NCI-H1417 treated with DMSO at 0.1 percent for 48 hours (cell line): ENCODE results near the gene JDP2.

ENCODE experiments used
- DNase-seq: peaks from one replicate; lab custom pipeline; 2025; lab: John Stamatoyannopoulos, UW

Gene JDP2

DNA sequence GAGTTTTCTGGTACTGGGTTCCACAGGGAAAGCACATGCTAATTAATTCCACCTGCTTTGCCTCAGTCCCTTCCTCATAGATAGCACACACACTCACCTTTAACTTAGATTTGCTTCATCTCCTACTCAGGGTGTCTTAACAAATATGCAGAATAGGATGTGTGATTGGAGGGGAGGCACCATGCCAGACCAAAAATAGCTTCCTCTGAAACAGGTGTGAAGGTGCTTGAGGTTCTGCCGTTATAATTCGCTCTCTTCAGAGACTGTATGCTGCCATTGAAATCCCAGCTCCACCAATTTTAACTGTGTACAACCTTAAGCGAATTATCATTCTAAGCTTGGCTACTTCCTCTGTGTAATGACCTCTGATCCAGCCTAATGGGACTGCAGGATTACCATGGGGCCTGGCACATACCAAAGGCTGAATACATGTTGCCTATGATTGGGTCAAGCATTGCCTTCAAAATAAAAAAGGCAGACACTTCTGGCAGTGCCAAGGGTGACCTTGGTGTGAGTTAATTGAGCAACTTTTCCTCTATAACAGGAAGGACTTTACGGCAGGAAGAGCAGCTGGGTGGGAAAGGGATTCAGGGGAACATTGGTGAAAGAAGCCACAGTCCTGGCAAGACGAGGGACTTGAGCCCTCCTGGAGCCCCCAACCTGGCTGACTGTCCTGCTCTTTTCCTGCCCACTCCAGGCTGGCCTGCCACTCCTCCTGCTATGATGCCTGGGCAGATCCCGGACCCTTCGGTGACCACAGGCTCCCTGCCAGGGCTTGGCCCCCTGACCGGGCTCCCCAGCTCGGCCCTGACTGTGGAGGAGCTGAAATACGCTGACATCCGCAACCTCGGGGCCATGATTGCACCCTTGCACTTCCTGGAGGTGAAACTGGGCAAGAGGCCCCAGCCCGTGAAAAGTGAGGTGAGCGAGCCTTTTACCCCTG lies 9.7 kb downstream of the JDP2 start:
- DNase-seq = no peak

DNA sequence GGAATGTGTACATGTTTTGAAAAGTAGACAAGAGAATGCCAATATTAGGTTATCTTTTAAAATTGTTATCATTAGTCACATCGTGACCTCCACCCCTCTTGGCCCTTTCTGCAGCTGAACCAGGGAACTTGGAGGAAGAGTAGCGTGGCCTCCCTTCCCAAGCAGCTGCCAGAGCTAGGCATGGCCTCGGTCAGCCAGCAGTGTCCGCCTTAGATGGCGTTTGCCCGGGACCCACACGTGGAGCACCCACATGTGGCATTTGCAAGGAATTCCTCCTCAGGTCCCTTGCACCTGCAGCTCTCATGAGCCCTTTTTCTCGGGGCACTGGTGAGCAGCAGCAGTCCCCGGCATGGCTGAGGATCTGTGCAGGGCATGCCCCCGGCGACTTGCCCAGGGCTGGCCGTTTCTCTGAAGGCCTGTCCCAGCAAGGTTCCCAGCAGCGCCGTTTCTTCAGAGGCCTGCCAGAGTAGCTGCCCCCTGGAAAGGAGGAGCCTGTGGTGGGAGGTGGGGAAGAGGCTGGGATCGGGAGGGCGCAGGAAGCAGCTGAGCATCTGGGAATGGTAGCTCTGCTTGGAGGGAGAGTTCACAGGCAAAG lies 10.8 kb downstream of the JDP2 start:
- no peak for DNase-seq

DNA sequence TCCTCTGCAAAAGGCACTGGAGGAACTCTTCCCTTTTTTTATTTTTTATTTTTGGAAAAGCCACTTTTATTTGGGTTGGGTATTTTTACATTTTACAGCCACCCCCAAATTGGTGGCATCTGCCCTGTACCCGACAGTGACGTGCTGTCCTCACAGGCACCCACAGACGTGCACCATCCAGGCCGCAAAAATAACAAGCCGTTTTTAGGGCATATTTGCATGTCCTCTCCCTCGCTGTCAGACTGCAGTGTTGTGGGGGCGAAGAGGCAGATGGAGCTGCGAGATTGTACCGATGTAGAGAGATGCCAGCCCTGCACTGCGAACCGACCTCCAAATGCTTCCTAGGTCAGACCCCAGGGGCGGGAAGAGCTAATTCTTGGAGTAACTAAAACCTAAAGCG lies 12.2 kb downstream of the JDP2 start:
- DNase-seq = no peak

DNA sequence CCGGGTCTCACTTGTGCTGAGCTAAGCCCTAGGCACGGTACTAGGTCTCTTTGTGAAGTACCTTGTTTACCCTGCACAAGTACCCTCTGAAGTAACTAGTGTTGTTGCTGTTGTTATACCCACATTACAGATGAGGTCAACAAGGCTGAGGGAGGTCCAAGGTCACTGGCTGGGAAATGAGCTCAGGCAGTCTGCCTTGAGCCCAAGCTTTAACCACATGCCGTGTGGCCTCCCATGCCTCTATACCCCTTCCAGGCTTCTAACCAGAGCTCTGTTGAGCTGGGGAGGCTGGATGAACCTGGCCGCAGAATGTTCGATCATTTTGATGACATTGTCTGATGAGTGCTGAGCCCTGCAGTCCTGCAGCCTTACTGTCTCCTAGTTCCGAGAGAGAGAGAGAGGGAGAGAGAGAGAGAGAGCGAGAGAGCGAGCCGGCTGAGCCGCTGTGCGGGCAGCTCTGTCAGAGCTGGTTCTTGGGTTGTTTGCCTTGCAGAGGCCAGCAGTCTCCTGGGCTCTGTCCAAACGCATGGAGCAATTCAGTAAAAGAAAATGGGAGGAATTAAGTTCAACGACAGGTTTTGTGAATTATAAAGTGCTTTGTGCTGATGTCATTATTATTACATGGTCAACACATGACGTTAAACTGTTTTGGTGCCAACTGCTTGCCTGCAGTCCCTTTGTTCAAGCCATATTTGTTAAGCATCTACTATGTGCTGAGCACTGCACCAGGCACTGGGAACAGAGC lies 13.1 kb downstream of the JDP2 start:
- DNase-seq = no peak

DNA sequence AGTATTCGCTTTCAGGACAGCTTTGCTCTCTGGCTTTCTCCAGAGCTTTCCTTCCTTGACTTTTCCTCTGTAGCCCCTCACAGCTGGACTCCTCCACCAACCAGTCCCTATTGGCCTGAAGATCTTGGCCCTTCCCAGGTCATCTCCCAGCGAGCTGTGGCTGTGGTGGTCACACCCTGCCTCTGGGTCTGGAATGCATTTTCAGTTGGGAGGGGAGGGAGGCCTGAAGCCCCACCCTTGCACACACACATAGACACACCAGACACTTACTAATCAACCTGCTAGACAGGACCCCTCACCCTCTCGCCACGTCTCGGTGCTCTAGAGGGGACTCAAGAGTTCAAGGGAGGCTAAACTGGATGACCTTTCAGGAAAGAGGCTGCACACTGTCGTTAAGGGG lies 13.9 kb downstream of the JDP2 start:
- no peak for DNase-seq

DNA sequence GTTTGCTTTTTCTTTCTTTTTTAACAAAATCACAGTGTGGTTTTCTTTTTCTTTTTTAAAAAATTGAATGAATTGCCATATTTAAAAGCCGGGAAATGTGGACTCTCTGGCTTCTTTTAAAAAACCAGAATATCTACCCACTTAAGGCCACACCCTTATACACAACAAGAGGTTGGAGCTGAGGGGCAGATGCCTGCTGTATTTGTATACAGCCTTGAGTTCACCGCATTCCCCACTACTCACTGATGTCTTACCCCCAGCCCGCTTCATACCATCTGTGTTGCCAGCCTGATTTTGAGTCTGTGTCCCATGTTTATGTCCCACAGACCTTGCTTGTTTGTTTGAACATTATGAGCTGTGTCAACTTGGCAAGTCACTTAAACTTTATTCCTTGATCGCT lies 14.3 kb downstream of the JDP2 start:
- DNase-seq = no peak

DNA sequence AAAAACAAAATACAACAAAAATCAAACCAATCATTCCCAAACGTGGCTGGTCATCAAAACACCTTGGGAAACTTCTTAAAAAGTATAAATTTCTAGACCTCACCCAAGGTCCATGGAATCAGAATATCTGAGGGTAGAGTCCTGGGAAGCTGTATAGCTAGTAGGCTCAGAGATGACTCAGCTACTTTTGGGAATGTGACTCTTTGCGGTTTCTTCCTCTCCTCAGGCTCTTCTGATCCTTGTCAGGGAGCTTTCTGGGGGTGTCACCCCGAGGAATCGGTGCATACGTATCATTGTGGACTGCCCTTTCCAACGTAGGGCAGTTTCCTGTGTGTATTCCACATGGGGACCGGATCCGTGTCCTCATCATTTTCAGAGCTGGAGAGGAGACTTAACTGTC lies 14.8 kb downstream of the JDP2 start:
- no peak for DNase-seq

DNA sequence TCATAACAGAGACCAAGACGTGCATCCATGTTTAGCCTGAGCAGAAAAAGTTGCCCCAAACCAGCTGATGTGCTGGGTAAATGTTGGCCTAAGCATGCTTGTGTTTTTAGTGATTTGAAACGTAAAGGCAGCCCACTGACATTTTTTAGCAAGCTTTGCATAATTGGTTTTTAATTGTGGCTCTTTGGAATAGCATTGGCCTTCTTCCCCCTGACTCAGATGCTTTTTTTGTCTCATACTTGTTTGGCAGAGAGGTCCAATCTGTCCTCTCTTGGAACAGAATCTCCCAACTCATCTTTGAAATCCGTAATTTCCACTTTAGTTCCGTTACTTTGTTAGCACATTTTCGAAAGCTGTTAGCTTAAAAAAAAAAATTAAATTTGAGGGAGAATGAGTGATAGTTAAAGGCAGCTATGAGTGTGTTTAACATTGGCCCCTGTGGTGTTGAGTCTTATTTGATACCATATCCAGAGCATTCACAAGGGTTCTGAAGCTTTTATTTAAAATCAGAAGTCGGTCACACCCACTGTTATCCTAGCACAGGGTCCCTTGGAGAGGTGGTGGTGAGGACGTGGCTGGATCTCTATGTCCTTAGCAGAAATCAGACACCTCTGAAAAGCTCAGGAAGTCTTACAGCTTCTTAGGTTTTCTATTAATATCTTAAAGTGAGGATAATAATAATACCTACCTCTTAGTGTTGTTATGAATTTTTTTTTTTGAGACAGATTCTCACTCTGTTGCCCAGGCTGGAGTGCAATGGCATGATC lies 15.6 kb downstream of the JDP2 start:
- DNase-seq = no peak

DNA sequence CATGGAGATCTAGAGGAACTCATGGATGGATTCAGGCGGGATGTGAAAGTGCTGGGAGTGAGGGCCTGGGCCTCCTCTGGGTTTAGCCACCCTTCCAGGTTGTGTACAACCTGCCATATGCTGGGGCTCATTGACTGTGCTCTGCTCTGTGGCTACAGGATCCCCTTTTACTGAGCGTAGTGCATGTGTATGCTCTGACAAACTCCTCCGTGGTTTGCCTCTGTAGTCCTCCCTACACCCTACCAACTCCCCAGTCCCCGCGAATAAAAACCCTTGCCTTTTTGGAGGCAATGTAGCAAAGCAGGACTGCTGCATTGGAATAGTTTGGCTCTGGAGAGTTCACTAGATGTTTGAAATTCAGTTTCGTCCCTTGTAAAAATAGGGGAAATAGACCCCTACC lies 17.4 kb downstream of the JDP2 start:
- no peak for DNase-seq

DNA sequence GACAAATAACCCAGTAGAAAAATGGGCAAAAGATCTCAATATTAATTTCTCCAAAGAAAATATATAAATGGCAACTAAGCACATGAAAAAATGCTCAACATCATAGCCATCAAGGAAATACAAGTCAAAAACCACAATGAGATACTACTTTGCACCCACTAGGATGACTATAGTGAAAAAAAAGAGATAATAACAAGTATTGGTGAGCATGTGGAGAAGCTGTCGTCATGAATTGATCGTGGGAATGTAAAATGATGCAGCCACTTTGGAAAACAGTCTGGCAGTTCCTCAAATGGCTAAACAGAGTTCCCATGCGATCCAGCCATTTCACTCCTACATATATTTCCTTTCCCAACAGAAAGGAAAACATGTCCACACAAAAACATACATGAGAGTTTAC lies 18.1 kb downstream of the JDP2 start:
- DNase-seq = no peak

DNA sequence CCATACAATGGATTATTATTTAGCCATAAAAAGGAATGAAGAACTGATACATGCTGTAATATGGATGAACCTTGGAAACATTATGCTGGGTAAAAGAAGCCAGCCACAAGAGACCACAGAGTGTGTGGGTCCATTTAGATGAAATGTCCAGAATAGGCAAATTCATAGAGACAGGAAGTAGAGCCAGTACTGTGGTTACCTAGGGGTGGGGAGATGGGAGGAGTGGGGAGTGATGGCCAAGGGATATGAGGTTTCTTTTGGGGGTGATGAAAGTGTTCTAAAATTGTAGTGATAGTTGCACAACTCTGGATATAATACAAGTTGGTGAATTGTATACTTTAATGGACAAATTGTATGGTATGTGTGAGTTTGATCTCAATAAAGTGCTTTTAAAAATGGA lies 18.6 kb downstream of the JDP2 start:
- DNase-seq = no peak

DNA sequence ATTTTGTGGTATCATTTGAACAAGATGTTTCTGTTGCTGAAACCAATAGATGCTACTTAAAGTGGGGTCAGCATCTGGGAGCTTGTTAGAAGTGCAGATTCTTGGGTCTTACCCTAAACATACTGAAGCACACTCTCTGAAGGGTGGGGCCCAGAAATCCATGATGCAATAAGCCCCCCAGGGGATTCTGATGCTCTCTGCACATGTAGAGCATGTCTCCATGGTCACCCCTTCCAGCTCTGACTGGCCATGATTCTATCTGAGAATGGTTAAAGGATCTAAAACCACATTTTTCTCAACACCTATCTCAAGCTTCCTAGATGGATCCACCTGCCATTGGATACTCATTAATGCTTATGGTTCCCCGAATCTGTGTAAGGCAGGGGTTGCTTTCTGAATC lies 20.4 kb downstream of the JDP2 start:
- no peak for DNase-seq

DNA sequence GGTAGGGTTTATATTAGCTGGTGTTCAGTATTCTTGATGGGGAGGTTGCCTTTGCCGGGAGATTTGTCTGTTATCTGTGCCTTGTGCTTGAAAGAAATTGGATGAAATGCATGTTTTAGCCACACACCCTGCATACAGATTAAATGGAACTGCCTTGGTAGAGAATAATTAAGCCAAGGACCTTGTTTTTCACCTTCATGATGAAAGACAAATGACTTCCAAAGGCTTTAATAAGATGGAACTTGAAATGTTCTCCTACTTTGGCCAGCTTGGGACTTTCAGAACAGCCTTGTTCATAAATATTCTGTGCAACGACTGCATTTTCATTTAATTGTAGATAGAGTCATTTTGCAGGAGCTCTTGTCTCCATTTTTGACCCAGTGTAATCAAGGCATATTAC lies 21.2 kb downstream of the JDP2 start:
- DNase-seq = no peak

DNA sequence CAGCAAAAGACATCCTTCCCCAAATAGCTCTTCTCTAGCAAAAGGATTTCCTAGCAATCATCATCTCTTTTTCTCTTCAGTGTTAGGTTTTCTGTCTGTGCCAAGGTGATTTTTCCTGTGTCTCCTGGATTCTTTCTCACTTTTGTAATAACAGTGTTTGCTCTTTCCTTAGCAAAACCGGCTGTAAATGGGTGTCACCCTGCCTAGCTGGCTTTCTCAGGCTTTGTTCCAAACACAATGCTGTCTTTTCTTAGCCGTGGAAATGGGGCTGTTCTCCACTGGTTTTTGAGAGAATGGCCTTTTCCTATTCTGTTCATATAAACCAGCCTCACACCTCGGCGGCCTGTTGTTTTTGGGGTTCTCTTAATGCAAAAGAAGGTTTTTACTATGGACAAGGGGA lies 21.9 kb downstream of the JDP2 start:
- DNase-seq = no peak

DNA sequence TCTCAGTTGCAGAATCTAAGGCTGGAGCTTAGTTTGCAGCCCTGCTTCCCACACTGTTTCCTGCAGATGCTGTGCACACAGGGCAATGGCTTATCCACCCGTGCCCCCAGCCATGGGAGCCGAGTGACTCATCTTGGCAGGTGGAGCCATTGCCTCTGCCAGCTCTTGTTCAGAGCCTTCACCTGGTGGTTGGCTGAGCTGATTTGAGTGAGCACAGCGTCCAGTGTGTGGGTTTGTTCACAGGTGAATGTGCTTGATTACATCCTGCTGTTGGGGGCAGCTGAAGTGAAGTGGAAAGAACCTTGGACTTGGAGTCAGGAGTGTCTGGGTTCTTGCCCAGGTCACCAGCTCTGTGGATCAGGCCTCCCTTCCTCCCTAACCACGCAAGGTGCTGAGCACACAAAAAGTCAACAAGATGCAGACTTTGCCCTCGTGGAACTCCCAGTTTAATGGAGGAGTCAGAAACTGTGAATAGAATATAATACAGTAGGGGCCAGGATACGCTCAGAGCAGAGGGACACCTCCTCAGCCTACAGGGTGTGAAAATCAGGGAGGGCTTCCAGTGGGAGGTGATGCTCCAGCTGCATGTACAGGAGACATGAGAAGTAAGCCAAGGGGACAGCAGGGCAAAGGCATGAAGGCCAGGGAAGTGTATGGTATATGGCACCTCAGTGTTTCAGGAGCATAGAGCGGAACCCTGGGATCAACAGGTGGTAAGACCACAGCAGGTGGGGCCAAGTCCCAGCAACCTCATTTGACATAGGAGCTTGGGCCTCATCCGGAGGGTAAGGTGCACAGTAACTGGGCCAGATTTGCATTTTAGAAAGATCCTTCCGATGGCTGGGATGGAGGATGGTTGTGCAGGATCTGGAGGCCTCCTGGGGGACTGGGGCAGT lies 22.8 kb downstream of the JDP2 start:
- DNase-seq = no peak

DNA sequence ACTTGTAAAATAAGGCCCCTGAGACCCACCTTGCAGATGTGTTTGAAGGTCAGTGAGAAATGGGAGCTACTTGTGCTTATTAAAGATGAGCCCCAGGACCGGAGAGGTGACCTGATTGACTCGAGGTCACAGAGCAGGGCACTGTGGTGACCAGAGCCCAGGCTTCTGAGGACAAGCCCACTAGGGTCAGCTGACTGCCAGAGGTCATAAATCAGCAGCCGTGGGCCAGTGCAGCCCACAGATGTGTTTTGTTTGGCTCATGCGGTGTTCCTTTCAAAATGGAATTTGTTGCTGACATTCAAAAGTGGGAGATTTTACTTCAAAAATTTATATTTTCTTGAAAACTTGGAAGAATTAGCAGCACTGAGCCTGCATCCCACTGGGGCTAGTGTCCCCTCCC lies 24.5 kb downstream of the JDP2 start:
- no peak for DNase-seq

DNA sequence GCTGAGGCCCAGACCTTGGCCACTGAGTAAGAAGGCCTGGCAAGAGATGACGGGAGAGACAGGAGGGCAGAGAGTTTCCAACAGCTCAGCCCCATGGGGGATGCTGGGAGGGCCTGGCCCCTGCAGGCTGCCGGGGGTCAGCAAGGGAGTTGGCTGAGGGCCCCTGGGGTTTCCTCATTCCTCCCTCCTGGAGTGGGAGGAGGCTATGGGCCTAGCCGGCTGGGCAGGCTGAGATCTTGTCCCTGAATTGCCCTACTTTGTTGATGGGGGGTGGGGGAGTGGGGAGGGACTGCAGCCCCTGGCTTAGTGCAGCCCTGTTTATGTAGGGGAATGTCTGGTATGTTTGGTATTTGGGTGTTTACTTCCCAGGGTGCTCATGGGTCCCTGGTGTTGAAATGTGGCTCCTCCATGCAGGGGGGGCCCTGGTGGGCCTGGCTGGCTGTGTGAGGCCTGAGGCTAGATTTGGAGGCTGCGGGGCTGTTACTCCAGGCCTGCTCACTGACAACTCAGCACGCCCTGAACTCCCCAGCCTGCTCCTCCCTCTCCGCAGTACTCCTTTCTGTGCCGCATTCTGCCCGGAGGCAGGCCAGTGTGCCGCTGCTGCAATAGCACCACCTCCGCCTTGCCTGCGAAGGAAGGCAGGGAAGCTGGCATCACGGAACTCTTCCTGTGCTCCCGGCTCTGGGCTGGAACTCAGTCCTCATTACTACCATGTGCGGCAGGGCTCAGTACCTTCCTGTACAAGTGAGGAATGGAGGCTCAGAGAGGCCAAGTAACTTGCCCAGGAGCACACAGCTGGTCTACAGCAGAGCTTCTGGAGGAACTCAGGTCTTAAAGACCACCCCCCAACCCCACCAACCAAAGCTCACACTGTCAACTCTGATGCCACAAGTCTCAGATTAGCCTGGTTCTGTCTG lies 25.3 kb downstream of the JDP2 start:
- DNase-seq = no peak

DNA sequence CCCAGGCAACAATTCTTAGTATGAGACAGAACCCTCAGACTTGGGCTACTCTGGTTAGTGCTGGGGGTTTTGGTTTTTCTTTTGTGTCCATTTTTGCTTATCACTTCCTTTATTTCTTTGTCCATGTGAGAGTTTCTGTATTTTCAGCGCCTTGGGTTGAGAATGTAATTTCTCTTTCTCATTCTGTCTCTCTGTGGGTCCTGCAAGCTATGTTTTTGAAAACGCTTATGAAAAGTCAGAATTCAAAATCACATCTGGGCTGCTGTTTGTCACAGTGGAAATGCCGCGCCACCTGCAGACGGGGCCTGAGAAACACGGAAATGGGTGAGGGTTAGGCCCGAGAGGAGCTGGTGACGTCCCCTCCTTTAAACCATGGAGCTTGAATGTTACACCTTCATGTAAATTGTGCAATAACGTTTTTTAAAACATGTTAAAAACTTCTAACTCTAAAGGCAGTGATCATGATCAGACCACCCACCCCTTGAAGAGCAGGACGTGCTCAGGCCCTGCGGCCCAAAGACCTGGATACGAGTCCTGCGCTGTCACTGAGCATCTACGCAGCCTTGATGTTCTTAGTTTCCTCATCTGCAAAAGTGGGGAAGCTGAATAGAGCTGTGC lies 26.1 kb downstream of the JDP2 start:
- no peak for DNase-seq

DNA sequence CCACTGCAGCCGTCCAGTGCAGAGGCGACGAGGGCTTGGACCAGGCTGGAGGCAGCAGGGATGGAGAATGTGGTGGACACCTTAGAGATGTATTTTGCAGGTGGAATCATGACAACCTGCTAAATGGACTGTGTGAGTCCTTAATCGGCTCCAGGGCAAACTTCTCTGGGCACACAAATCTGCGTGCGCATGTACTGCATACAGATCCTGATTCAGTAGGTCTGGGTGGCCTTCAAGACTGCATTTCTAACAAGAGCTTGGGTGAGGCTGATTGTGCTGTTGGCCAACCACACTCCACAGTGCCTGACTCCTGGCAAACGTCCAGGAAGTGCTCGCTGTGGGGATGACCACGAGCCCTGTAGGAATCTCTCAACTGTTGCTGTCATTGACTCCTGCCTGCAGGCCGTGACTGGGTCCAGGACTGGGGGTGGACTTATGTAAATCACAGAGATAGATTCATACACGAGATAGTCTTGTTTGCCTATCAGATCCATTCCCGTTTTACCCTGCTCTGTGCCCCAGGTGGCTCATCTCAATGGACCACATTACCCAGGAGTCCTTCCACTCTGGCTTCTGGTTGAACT lies 27.2 kb downstream of the JDP2 start:
- no peak for DNase-seq
